Sciatic nerve (tissue), 2 donors: ENCODE data around the gene VPS26C. TPM values are rescaled to one million over a fixed set of nuclear protein-coding genes. Genes with fewer than 3 reads are reported as not detected.

ENCODE experiments used
- ATAC-seq: fragments of 200-7000 bp; cut with Tn5 transposase; one replicate; pipeline ENCODE4 v1.9.1; 2020; ENCODE audit warnings: mild to moderate bottlenecking, moderate library complexity
- DNase-seq: peaks from one replicate; pipeline ENCODE4 v3.0.0-alpha.2; 2020; ENCODE audit warnings: low spot score
- intact Hi-C: fragments of 100-400 bp; cut with DNase I; formaldehyde crosslinking; loops from one replicate; pipeline ENCODE4 v1.14.2; 2022
- total RNA-seq: library from RNA; stranded (reverse); fragmentation: NEBNext Ultra II Directional; extraction: Animal tissue kit (Norgen Biotek cat#: 25700); gene quantifications from one replicate; pipeline ENCODE4 v1.2.1, GENCODE V29; 2021
- donor health status: DM: no; HTN: no; CAD: no.
- donor health status: DM: no; HTN: no; CAD: no.

Gene VPS26C
- total RNA-seq, 1 donor from 2014 or later: 48.8 TPM

- no peak for ATAC-seq
- intact Hi-C loops: loop anchor here (10.0 kb wide), 1 partner anchor 95 kb away; the partner anchor contains the start of gene DYRK1A
- DNase-seq: no peak
Measured at GRCh38 chr21:37269481-37269880, 2.3 kb upstream of the VPS26C start.

GRCh38 chr21:37268186-37268503, 1.0 kb upstream of the VPS26C start:
- ATAC-seq: no peak
- intact Hi-C loops: loop anchor here (10.0 kb wide), 1 partner anchor 97 kb away; the partner anchor contains the start of gene DYRK1A
- no peak for DNase-seq

DNA sequence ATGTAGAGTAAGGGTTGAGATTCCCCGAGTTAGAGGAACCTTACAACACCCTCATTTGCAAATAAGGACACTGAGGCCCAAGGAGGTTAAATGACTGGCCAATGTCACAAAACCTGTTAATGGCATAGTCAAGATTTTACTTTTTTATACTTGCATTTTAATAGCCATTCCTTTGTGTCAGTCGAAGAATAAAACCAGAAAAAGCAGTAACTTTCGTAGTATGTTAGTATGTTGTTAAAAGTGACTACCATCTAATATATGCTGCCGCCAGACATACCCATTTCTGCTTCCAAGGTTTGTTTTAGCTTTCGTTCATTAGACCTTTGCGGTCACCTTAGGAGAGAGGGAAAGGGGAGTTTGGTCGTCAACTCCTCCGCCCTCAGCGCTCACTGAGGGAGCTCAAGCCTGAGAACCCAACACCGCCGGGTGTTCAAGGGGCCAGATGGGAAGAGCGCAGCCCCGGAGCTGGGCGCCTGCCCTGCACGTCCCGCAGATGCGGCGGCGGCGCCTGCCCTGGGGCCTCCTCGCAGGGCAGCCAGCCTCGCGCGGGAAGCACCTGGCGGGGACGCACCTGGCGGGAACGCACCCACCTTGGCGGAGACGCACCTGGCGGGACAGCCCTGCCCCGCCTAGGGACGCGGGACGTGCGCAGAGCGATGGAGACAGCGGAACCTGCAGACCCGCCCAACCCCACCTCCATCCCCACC, 466 bp downstream of the VPS26C start:
- DNase-seq (no peak), ATAC-seq (no peak)
- intact Hi-C loops: loop anchor here (10.0 kb wide), 1 partner anchor 98 kb away; the partner anchor contains the start of gene DYRK1A

- intact Hi-C loops: loop anchor here (10.0 kb wide), 1 partner anchor 100 kb away; the partner anchor contains the start of gene DYRK1A
- ATAC-seq: no peak
- no peak for DNase-seq
Measured at GRCh38 chr21:37264808-37265207, 2.3 kb downstream of the VPS26C start.

- intact Hi-C loops: loop anchor here (10.0 kb wide), 1 partner anchor 101 kb away; the partner anchor contains the start of gene DYRK1A
- ATAC-seq (no peak), DNase-seq (no peak)
Measured at GRCh38 chr21:37263827-37264600, 3.1 kb downstream of the VPS26C start.

DNA sequence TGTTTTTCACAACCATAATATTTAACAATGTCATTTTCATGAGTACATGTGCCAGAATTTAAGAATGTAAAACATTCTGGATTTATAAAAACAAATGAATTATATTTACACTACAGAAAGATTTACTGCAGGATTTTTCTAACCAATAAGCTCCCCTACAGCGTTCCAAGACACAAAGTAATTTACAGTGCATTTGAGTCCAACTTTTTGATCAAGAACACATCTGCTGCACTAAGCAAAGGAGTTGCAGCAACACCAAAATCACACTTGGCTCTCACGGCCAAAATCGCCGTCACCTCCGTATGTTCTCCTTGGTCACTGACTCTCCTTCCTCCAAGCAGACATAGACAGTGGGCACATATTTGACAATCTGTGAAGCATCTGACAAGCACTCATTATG, 7.7 kb downstream of the VPS26C start:
- DNase-seq: no peak
- ATAC-seq: no peak
- intact Hi-C loops: no loop called here

DNA sequence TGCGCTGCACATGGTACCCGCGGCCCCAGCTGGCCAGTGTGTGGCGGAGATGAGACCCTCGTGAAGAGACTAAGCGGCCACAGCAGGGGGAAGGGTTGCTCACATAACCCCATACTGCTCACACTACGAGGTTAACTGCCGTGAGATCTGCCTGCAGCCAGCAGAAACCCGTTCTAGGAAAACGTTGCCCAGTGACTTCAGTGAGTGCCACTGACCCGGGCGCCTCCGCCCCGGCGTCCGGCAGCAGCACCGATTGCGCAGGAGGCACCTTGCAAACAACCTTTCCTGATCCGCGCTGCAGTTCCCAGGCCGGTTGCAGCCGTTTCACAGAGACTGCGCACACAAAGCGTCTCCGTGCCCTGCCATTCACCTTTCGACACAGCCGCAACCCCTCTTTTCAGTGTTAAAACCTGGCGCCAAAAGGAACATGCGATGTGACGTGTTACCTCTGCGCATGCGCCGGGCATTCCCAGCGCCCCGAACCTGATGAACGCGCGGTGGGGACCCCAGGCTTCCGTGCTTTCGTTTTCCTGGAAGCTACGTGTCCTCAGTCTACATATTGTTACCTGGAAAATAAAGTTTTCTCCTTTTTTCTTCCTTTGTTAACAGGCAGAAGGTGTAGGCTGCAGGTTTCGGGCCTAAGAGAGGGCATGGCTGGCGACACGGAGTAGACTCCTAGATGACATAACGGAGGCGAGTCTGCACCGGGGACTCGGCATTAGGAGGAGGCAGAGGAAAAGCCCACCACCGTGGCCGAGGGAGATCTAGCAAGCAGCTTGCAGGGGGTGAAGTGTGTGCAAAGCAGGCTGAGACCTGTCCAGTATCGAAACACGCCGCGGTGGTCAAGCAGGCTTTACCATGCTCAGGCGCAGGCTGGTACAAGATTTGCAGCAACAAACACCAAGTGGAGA, 8.9 kb downstream of the VPS26C start:
- ATAC-seq (peak; percentile 81), DNase-seq (peak; percentile 72)
- intact Hi-C loops: no loop called here

- ATAC-seq: peak; percentile 45
- DNase-seq: no peak
- intact Hi-C loops: no loop called here
Measured at GRCh38 chr21:37257511-37257966, 9.6 kb downstream of the VPS26C start.

DNA sequence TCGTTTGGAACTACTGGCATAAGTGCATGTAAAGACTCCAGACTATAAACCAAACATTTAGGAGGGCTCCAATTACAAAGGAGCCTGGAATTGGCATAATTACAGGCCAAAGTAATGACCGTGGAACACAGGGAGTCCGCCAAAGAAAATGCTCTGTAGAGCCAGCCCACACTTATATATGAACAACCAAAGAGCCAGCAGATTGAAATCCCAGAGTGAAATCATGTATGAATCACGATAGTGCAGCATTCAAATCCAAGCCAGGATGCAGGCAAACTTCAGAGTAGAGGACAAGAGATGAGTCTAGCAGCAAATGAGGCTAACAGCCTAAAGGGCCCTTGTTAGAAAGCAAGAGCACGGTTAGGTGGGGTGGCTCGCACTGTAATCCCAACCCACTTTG, 13.1 kb downstream of the VPS26C start:
- DNase-seq: no peak
- intact Hi-C loops: no loop called here
- ATAC-seq: no peak

DNA sequence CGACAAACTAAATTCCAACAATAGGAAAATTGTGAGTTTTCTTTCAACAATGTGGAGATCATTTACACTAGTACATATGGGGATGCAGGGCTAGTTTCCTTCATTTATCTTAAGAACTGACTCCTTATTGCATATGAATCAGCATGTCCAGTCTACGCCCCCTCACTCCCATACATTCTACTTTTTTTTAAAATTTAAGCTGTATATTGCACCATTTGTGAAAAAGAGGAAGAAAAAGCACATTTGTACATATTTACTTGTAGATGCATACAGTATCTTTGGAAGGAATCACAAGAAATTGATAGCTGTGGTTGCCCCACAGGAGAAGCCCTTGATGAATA, 15.9 kb downstream of the VPS26C start:
- ATAC-seq (no peak), DNase-seq (no peak)
- intact Hi-C loops: no loop called here

DNA sequence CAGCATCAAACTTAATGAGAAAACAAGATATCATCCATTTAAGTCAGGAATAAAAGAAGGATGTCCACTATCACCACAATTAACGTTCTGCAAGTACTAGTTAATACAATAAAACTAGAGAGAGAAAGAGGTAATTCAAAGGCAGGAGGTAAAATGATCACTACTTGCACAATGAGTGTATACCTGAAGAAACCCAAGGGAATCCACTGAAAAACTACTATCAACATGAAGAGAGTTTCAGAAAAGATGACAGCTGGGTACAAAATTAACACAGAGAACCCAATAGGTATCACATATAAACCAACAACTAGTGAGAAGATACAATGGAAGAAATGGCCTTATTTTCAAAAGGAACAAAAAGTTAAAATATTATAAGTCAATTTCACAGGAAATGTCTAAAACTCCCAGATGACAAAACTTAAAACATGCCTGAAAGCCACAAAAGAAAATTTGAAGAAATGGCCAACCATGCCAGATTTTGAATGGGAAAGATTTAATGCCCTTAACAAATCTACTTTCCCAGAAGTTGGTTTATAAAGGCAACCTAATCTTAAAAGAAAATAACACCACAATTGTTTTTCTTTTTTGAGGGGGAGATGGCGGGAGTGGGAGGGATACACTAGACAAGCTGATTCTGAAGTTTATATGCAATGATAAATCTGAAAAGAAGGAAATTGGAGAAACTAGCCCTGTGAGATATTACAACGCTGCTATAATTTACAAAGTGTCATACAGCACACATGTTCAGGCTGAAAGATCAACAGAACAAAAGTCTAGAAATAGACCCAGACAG, 17.8 kb downstream of the VPS26C start:
- ATAC-seq: no peak
- intact Hi-C loops: no loop called here
- no peak for DNase-seq

DNA sequence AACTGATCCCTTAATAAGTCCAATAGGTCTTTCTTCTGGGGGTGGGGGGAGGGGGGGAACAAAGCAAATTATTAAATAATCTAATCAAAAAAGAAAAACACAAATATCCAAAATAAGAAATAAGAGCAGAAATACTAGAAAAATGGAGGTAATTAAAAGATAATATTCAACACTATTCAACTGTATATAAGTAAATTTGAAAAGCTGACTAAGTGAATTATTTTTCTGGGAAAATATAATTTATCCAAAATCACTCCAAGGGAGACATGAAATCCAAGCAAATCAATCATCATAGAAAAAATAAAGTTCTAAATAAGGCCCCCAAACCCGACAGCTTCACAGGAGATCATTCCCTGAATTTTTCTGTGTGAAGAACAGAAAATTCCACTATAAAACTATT, 18.8 kb downstream of the VPS26C start:
- intact Hi-C loops: no loop called here
- no peak for DNase-seq
- no peak for ATAC-seq

DNA sequence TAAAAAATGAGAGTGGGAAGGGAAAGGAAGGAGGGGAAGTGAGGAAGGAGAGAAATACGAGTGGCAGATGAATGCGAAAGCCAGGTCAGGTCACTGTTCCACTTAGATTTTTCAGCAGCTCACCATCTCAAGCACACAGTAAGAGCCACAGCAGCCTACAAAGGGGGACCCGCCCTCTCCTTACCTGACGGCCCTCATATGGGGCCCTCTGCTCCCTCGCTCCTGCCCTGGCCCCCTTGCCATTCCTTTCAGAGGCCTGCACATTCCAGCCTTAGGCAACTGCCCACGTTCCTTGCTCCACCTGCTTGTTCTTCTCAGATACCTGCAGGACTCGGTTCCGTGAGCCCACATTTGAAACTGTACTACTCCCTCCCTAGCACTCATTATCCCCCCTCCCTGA, 22.0 kb downstream of the VPS26C start:
- ATAC-seq: no peak
- intact Hi-C loops: no loop called here
- DNase-seq: no peak

DNA sequence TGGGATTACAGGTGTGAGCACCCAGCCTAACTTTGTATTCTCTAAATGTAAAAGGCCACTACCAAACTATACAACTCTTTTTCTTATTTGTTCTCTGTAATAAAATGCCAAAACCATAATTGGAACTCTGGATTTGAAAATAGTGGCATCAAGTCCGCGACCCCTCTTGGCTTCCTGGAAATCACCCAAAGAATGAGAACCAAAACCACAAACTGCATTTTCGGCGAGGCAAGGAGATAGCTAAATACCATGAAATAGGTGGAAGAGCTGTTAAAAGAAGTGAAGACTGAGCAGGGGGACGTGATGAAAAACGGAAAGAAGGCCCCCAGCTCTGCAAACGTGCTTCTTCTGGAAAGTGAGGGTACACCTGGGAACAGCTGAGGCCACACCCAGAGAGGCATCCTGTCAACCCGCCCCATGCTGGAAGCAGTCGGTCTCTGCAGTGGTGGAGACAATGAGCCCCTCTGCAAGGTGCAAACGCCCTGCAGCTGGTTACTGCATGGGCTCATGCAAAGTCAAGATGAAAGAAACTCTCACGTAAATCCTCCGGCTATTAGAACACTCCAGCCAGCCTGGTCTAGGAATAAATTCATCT, 22.5 kb downstream of the VPS26C start:
- ATAC-seq (no peak), DNase-seq (no peak)
- intact Hi-C loops: no loop called here

DNA sequence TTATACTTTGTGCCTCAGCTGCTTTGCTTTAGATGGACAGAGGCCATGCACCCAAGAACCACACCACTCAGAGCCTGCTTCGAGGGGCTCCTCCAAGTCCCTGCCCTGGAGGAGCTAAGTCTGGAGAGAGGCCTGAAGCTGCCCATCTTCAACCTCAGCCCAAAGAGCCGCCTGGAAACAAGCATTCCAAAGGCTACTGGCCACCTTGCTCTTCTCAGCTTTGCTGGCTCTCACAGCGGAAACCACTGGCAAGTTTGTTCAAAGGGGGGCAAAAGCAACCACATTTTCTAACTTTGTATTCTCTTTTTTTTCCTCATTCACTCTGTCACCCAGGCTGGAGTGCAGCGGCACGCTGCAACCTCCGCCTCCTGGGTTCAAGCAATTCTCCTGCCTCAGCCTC, 23.2 kb downstream of the VPS26C start:
- DNase-seq (no peak), ATAC-seq (no peak)
- intact Hi-C loops: no loop called here

GRCh38 chr21:37241426-37241825, 25.7 kb downstream of the VPS26C start:
- ATAC-seq (no peak), DNase-seq (no peak)
- intact Hi-C loops: no loop called here

- ATAC-seq (no peak), DNase-seq (no peak)
- intact Hi-C loops: no loop called here
Measured at GRCh38 chr21:37240978-37241377, 26.2 kb downstream of the VPS26C start.

DNA sequence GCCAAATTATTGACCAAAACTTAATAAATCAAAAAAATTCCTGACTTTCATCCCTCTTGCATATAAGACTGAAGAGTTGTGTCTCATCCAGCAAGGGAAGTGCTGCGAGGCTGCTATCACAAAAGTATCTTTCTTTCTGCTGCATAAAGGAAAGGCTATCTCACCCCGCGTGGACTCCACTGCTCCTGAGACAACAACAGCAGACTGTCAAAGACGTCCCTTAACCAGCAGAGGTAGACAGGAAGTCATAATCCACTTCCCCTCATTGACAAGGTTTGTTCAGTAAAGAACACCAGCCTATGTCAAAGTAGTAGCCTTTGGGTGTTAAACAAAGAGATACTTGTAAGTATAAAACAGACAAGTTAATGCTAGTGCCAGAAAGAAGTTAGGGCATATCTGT, 29.4 kb downstream of the VPS26C start:
- intact Hi-C loops: no loop called here
- ATAC-seq (no peak), DNase-seq (no peak)
